H1 (cell line): ENCODE results near the gene OR10A7. TPM values are rescaled to one million over a fixed set of nuclear protein-coding genes. Genes with fewer than 3 reads are reported as not detected.

Experiments used
- CTCF ChIA-PET: fragments of 300-600 bp; sonication (Branson Sonifier 250); formaldehyde crosslinking; loops from one replicate; lab custom pipeline; 2021; ENCODE audit not compliant: partially characterized antibody; lab: Charles Lee
- POLR2A ChIA-PET: fragments of 300-600 bp; sonication (Branson Sonifier 250); formaldehyde crosslinking; loops from one replicate; lab custom pipeline; 2021; ENCODE audit warnings: inconsistent platforms; ENCODE audit not compliant: partially characterized antibody; lab: Charles Lee
- DNase-seq, 2 experiments: peaks; one replicate each; pipeline versions ENCODE4 v3.0.0 to v3.0.0-alpha.2; 2010 to 2022; ENCODE audit warnings: low spot score in 2 of 2, low read depth in 1 of 2, mixed read lengths in 1 of 2
- FAIRE-seq: peaks from 2 replicates; lab custom pipeline; 2011; peaks lifted over from hg19 to GRCh38; lab: Jason Lieb, UNC
- H2AFZ ChIP-seq: 2 replicates; pipeline ENCODE4 v1.8.1; 2012; ENCODE audit warnings: low read length, inconsistent platforms
- H2AK5ac ChIP-seq: 2 replicates; pipeline ENCODE4 v1.6.1; 2013; ENCODE audit warnings: low read depth, low read length
- H2BK120ac ChIP-seq: replicated peaks from 2 replicates; pipeline ENCODE3; 2013; ENCODE audit warnings: low read depth, low read length, inconsistent platforms
- H2BK12ac ChIP-seq: 2 replicates; pipeline ENCODE4 v1.6.1; 2013; ENCODE audit warnings: low read depth, low read length
- H2BK15ac ChIP-seq: 2 replicates; pipeline ENCODE4 v1.6.1; 2013; ENCODE audit warnings: low read length
- H2BK20ac ChIP-seq: 2 replicates; pipeline ENCODE4 v1.6.1; 2013; ENCODE audit warnings: low read length
- H2BK5ac ChIP-seq: 2 replicates; pipeline ENCODE4 v1.6.1; 2013; ENCODE audit warnings: low read depth, low read length
- H3K14ac ChIP-seq: 2 replicates; pipeline ENCODE4 v1.6.1; 2013; ENCODE audit warnings: inconsistent platforms; ENCODE audit not compliant: insufficient read length
- H3K18ac ChIP-seq: 2 replicates; pipeline ENCODE4 v1.6.1; 2013; ENCODE audit warnings: low read length; ENCODE audit errors: extremely low read depth
- H3K23ac ChIP-seq: 2 replicates; pipeline ENCODE4 v1.6.1; 2013; ENCODE audit warnings: inconsistent platforms; ENCODE audit not compliant: insufficient read length
- H3K23me2 ChIP-seq: 2 replicates; pipeline ENCODE4 v1.6.1; 2013; ENCODE audit warnings: low read depth, low read length
- H3K27ac ChIP-seq: 2 replicates; pipeline ENCODE4 v1.6.1; 2011; ENCODE audit warnings: low read depth, low read length, inconsistent platforms
- H3K27me3 ChIP-seq, 4 experiments: replicated peaks in 1 of 4; 1 replicate in 1 of 4; 2 replicates in 3 of 4; pipeline versions ENCODE4 v1.6.1 to v1.8.1; 2011 to 2013; ENCODE audit warnings: low read length in 3 of 4, mild to moderate bottlenecking in 3 of 4, inconsistent platforms in 2 of 4, mixed read lengths in 2 of 4, moderate library complexity in 1 of 4; ENCODE audit not compliant: control insufficient read depth in 3 of 4, insufficient read depth in 3 of 4; ENCODE audit errors: extremely low read depth in 1 of 4
- H3K36me3 ChIP-seq, 4 experiments: 2 replicates each; pipeline versions ENCODE4 v1.6.1 to v1.8.1; 2011 to 2013; ENCODE audit warnings: mild to moderate bottlenecking in 4 of 4, low read length in 3 of 4, moderate library complexity in 2 of 4, control low read depth in 1 of 4, inconsistent platforms in 1 of 4; ENCODE audit not compliant: insufficient read depth in 4 of 4, control insufficient read depth in 2 of 4
- H3K4ac ChIP-seq: replicated peaks from 2 replicates; pipeline ENCODE3; 2013; ENCODE audit warnings: low read length, low read depth, mixed read lengths, inconsistent platforms; ENCODE audit not compliant: insufficient read length
- H3K4me1 ChIP-seq, 4 experiments: replicated peaks in 1 of 4; 1 replicate in 1 of 4; 2 replicates in 3 of 4; pipeline versions ENCODE4 v1.6.1 to v1.8.1; 2011 to 2013; ENCODE audit warnings: low read length in 3 of 4, inconsistent platforms in 2 of 4, mixed read lengths in 1 of 4; ENCODE audit not compliant: insufficient read depth in 4 of 4, control insufficient read depth in 3 of 4
- H3K4me2 ChIP-seq, 2 experiments: 2 replicates each; pipeline versions ENCODE4 v1.6.1 to v1.8.1; 2011 to 2013; ENCODE audit warnings: low read depth in 2 of 2, low read length in 2 of 2, control low read depth in 1 of 2, inconsistent platforms in 1 of 2, mild to moderate bottlenecking in 1 of 2; ENCODE audit not compliant: insufficient read depth in 1 of 2
- H3K4me3 ChIP-seq, 4 experiments: fragments of 200-600, 300-600 bp in 1 of 4; sonication (generic), shearing (Covaris generic), sonication (Bioruptor Twin) in 1 of 4; 2 replicates each; pipeline versions ENCODE4 v1.5.1 to v1.8.1; 2011 to 2016; ENCODE audit warnings: low read length in 4 of 4, low read depth in 3 of 4, control low read depth in 2 of 4, inconsistent platforms in 2 of 4, mild to moderate bottlenecking in 2 of 4, mixed read lengths in 1 of 4, moderate library complexity in 1 of 4; ENCODE audit not compliant: insufficient read depth in 2 of 4; ENCODE audit errors: extremely low read depth in 1 of 4
- H3K56ac ChIP-seq: replicated peaks from 2 replicates; pipeline ENCODE3; 2013; ENCODE audit warnings: low read depth, mild to moderate bottlenecking, mixed read lengths, low read length, inconsistent platforms; ENCODE audit not compliant: insufficient read length
- H3K79me1 ChIP-seq: 2 replicates; pipeline ENCODE4 v1.6.1; 2013; ENCODE audit warnings: low read depth, low read length, control low read depth
- H3K79me2 ChIP-seq, 2 experiments: 2 replicates each; pipeline versions ENCODE4 v1.6.1 to v1.8.1; 2012 to 2013; ENCODE audit warnings: low read length in 2 of 2, mild to moderate bottlenecking in 2 of 2, inconsistent platforms in 1 of 2; ENCODE audit not compliant: insufficient read depth in 2 of 2, control insufficient read depth in 1 of 2
- H3K9ac ChIP-seq, 4 experiments: replicated peaks in 1 of 4; 1 replicate in 1 of 4; 2 replicates in 3 of 4; pipeline versions ENCODE4 v1.6.1 to v1.8.1; 2011 to 2013; ENCODE audit warnings: low read depth in 3 of 4, low read length in 3 of 4, control low read depth in 2 of 4, mild to moderate bottlenecking in 2 of 4, moderate library complexity in 2 of 4, inconsistent platforms in 1 of 4; ENCODE audit errors: extremely low read depth in 1 of 4
- H3K9me3 ChIP-seq, 2 experiments: 2 replicates each; pipeline versions ENCODE4 v1.6.1 to v1.8.1; 2012 to 2013; ENCODE audit warnings: mild to moderate bottlenecking in 2 of 2, moderate library complexity in 2 of 2, control low read depth in 1 of 2, inconsistent platforms in 1 of 2, low read depth in 1 of 2, low read length in 1 of 2, mixed read lengths in 1 of 2; ENCODE audit not compliant: insufficient read depth in 2 of 2
- H4K20me1 ChIP-seq, 2 experiments: replicated peaks in 1 of 2; 2 replicates each; pipeline versions ENCODE3 to v1.8.1; 2011 to 2013; ENCODE audit warnings: inconsistent platforms in 2 of 2, low read length in 2 of 2, mild to moderate bottlenecking in 1 of 2; ENCODE audit not compliant: insufficient read depth in 2 of 2, control insufficient read depth in 1 of 2
- H4K5ac ChIP-seq: 2 replicates; pipeline ENCODE4 v1.6.1; 2013; ENCODE audit warnings: low read length, low read depth, mixed read lengths, inconsistent platforms; ENCODE audit not compliant: insufficient read length
- H4K8ac ChIP-seq: 2 replicates; pipeline ENCODE4 v1.8.0; 2013; ENCODE audit warnings: mild to moderate bottlenecking, moderate library complexity, low read length, inconsistent platforms; ENCODE audit not compliant: insufficient read depth; ENCODE audit errors: extremely low read depth
- H4K91ac ChIP-seq: replicated peaks from 2 replicates; pipeline ENCODE3; 2013; ENCODE audit warnings: low read length, mixed read lengths, inconsistent platforms; ENCODE audit not compliant: insufficient read length
- BRCA1 ChIP-seq: IDR thresholded peaks from 2 replicates; pipeline ENCODE4 v1.6.1; 2012; ENCODE audit warnings: low read depth, low read length, improper control_type of control experiment
- CEBPB ChIP-seq: IDR thresholded peaks from 2 replicates; pipeline ENCODE4 v1.6.1; 2012; ENCODE audit warnings: low read depth, low read length
- KDM4A ChIP-seq: IDR thresholded peaks from one replicate; pipeline ENCODE4 v1.7.1; 2012; ENCODE audit warnings: low read depth, mild to moderate bottlenecking, moderate library complexity, low read length, inconsistent platforms; ENCODE audit not compliant: severe bottlenecking
- MAFK ChIP-seq: IDR thresholded peaks from 2 replicates; pipeline ENCODE4 v1.6.1; 2012; ENCODE audit warnings: low read depth, mild to moderate bottlenecking, improper control_type of control experiment, low read length
- POLR2A ChIP-seq, 2 experiments: IDR thresholded peaks; 1 replicate in 1 of 2; 2 replicates in 1 of 2; pipeline ENCODE4 v1.6.1; 2011; ENCODE audit warnings: low read depth in 2 of 2, low read length in 2 of 2, mild to moderate bottlenecking in 2 of 2; ENCODE audit errors: control extremely low read depth in 1 of 2
- RAD21 ChIP-seq, 2 experiments: IDR thresholded peaks in 1 of 2; conservative IDR thresholded peaks in 1 of 2; 2 replicates each; pipeline ENCODE4 v1.6.1; 2011; ENCODE audit warnings: low read depth in 2 of 2, low read length in 2 of 2, improper control_type of control experiment in 1 of 2, inconsistent platforms in 1 of 2, mild to moderate bottlenecking in 1 of 2, moderate library complexity in 1 of 2
- RBBP5 ChIP-seq: IDR thresholded peaks from 2 replicates; pipeline ENCODE4 v1.7.1; 2012; ENCODE audit warnings: low read depth, mild to moderate bottlenecking, inconsistent platforms, low read length, moderate library complexity, borderline replicate concordance
- SIX5 ChIP-seq: IDR thresholded peaks from 2 replicates; pipeline ENCODE4 v1.6.1; 2011; ENCODE audit warnings: mild to moderate bottlenecking, low read depth, low read length
- ZNF274 ChIP-seq: IDR thresholded peaks from 2 replicates; pipeline ENCODE4 v1.7.0; 2012; ENCODE audit warnings: low read length, borderline replicate concordance; ENCODE audit errors: extremely low read depth
- WGBS, 2 experiments: shearing (Covaris generic) in 1 of 2; methylation state at CpG; one replicate each; pipeline versions ENCODE4 v1.1.6 to v1.1.7; 2013 to 2015; ENCODE audit warnings: low lambda C conversion rate in 2 of 2, mixed read lengths in 2 of 2, inconsistent platforms in 1 of 2, low coverage in 1 of 2, missing lambda C conversion rate in 1 of 2; ENCODE audit not compliant: insufficient replicate concordance in 2 of 2, insufficient coverage in 1 of 2, insufficient read length in 1 of 2; ENCODE audit errors: extremely low coverage in 1 of 2, missing lambda C conversion rate in 1 of 2; 5-methylcytosine and 5-hydroxymethylcytosine counted together
- polyA plus RNA-seq, 7 experiments: library from polyadenylated mRNA; depleted of rRNA in 3 of 7; stranded (reverse) in 5 of 7; unstranded in 2 of 7; fragments of >200 nt in 5 of 7; fragments of 200-250 nt in 2 of 7; gene quantifications; 1 replicate in 5 of 7; 2 replicates in 1 of 7; 4 replicates in 1 of 7; pipeline versions ENCODE4 v1.2.1 to v1.2.3, GENCODE V29; 2011 to 2013; ENCODE audit warnings: missing spikeins in 2 of 7, mixed read lengths in 2 of 7
- total RNA-seq: library from RNA; stranded (reverse); fragmentation: NEBNext Ultra II Directional; extraction: Animal tissue kit (Norgen Biotek cat#: 25700); gene quantifications from 2 replicates; pipeline ENCODE4 v1.2.1, GENCODE V29; 2021

OR10A7 gene
- total and polyA plus RNA-seq, 2 of the 8 experiments (the other 6 are each of a cell fraction or from before 2014, with no cell fraction given): not detected

- FAIRE-seq: no peak
- no peaks in the 10 kb centered on the region for H3K36me3 ChIP-seq
Observed at GRCh38 chr12:55227643-55228042, 6.8 kb downstream of the OR10A7 start.

More at GRCh38 chr12:55227643-55228042, 6.8 kb downstream of the OR10A7 start:
- no peaks in the 10 kb centered on the region for H3K79me1 ChIP-seq
- no peaks in the 10 kb centered on the region for H3K4me1 ChIP-seq
- no peak overlapping the region for H3K4me2 ChIP-seq
- no peaks in the 10 kb centered on the region for H3K27me3 ChIP-seq
- H2BK20ac ChIP-seq: no peak overlapping the region
- H4K91ac ChIP-seq: no peak overlapping the region
- H2BK120ac ChIP-seq: no peak overlapping the region
- H3K9me3 ChIP-seq: no peaks in the 10 kb centered on the region; a peak in 1 of 4 replicates
- CTCF ChIA-PET: interaction anchor here (0.9 kb wide), 2 partner anchors 15 to 27 kb away, joined by 3 to 4 read pairs; no protein-coding TSS in a partner anchor
- H4K20me1 ChIP-seq: no peaks in the 10 kb centered on the region
- H2AFZ ChIP-seq: no peak overlapping the region
- no peak overlapping the region for H3K27ac ChIP-seq
- DNase-seq: no peak
- H3K23me2 ChIP-seq: no peaks in the 10 kb centered on the region
- no peak overlapping the region for H4K5ac ChIP-seq
- POLR2A ChIA-PET: no interaction called here
- no peak overlapping the region for H3K9ac ChIP-seq
- H3K79me2 ChIP-seq: no peaks in the 10 kb centered on the region
- no peak overlapping the region for H2BK15ac ChIP-seq
- TF ChIP-seq SIX5 (no peak), POLR2A (IDR thresholded peaks at IDR 0.05; ENCODE audit: control extremely low read depth in 1 of 2, low read depth in 2 of 2, low read length in 2 of 2) (no peak), CEBPB (no peak), BRCA1 (no peak), ZNF274 (no peak), RBBP5 (no peak), MAFK (no peak), RAD21 (IDR thresholded peaks at IDR 0.05 in 1 of 2, conservative IDR thresholded peaks at IDR 0.05 in 1 of 2; ENCODE audit: low read depth in 2 of 2, low read length in 2 of 2) (no peak), KDM4A (no peak)
- TF ChIP-seq, all 59 proteins: peak for 0
- no peak overlapping the region for H4K8ac ChIP-seq
- no peak overlapping the region for H2AK5ac ChIP-seq
- H3K18ac ChIP-seq: no peak overlapping the region
- no peak overlapping the region for H3K56ac ChIP-seq
- no peak overlapping the region for H2BK12ac ChIP-seq
- no peak overlapping the region for H3K14ac ChIP-seq
- H3K4ac ChIP-seq: no peak overlapping the region
- no peak overlapping the region for H2BK5ac ChIP-seq
- H3K23ac ChIP-seq: no peak overlapping the region
- 56% methylated on average over 3 of the region's 3 CpGs; no CpG with 5 or more reads in 1 of the 2 experiments for WGBS, 2 experiments
- H3K4me3 ChIP-seq: no peak overlapping the region
